Measurements from ENCODE around the gene DUOXA2.

GRCh38 chr15:45116482-45117307 is 2.6 kb downstream of the DUOXA2 start:
- TF ChIP-seq CTCF (conservative IDR thresholded peaks at IDR 0.05; ENCODE audit: low read depth, low read length) (no peak), EZH2 (IDR thresholded peaks at IDR 0.05; ENCODE audit: low read length, unreplicated experiment) (no peak)

Measured in PC-3 (cell line).